SK-N-SH (cell line): ENCODE measurements around the gene RMI2.
"Not testable (repeated sequence)": the region's sequence is repeated elsewhere in the genome, so short reads cannot be mapped to it uniquely, and the experiment has no call there.

Experiments
- EP300 ChIP-seq, 2 experiments: IDR thresholded peaks; 2 replicates each; pipeline versions ENCODE4 v1.4.0 to v1.6.1; 2012; ENCODE audit warnings: borderline replicate concordance in 1 of 2, low read depth in 1 of 2, low read length in 1 of 2
- TF ChIP-seq, protein P1 (sequence below): IDR thresholded peaks from 2 replicates; pipeline ENCODE4 v1.4.0; 2012; ENCODE audit warnings: low read depth, borderline replicate concordance

DNA sequence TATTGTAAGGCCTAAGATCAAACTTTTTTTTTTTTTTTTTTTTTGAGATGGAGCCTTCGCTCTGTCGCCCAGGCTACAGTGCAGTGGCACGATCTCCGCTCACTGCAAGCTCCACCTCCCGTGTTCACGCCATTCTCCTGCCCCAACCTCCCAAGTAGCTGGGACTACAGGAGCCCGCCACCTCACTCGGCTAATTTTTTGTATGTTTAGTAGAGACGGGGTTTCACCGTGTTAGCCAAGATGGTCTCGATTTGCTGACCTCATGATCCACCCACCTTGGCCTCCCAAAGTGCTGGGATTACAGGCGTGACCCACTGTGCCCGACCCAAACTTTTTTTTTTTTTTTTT lies 25.6 kb downstream of the RMI2 start:
- TF ChIP-seq, protein P1, sequence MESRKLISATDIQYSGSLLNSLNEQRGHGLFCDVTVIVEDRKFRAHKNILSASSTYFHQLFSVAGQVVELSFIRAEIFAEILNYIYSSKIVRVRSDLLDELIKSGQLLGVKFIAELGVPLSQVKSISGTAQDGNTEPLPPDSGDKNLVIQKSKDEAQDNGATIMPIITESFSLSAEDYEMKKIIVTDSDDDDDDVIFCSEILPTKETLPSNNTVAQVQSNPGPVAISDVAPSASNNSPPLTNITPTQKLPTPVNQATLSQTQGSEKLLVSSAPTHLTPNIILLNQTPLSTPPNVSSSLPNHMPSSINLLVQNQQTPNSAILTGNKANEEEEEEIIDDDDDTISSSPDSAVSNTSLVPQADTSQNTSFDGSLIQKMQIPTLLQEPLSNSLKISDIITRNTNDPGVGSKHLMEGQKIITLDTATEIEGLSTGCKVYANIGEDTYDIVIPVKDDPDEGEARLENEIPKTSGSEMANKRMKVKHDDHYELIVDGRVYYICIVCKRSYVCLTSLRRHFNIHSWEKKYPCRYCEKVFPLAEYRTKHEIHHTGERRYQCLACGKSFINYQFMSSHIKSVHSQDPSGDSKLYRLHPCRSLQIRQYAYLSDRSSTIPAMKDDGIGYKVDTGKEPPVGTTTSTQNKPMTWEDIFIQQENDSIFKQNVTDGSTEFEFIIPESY = not testable (repeated sequence)
- TF ChIP-seq EP300 (IDR thresholded peaks at IDR 0.05; ENCODE audit: borderline replicate concordance in 1 of 2, low read depth in 1 of 2, low read length in 1 of 2) = not testable (repeated sequence)
